WTC11 (cell line): ENCODE results near the gene IQCE. TPM values are rescaled to one million over a fixed set of nuclear protein-coding genes. Genes with fewer than 3 reads are reported as not detected.

Experiments used
- ATAC-seq: fragments of 200-7000 bp; cut with Tn5 transposase; 2 replicates; pipeline ENCODE4 v1.10.0; 2021; ENCODE audit warnings: mild to moderate bottlenecking, moderate library complexity
- CTCF ChIA-PET: fragments of 300-600 bp; sonication (Branson Sonifier 250); formaldehyde crosslinking; loops from one replicate; lab custom pipeline; 2021; ENCODE audit warnings: antibody characterized with exemption; lab: Charles Lee
- POLR2A ChIA-PET: fragments of 350-600 bp; sonication (Branson Sonifier 250); formaldehyde crosslinking; loops from one replicate; lab custom pipeline; 2021; ENCODE audit warnings: antibody characterized with exemption; lab: Charles Lee
- DNase-seq: peaks from one replicate; pipeline ENCODE4 v3.0.0; 2021; ENCODE audit warnings: low spot score
- H3K27ac Mint-ChIP-seq: 2 replicates; pipeline ENCODE4 v1.8.0; 2021; ENCODE audit warnings: mixed read lengths
- H3K27me3 Mint-ChIP-seq: 2 replicates; pipeline ENCODE4 v1.8.0; 2021; ENCODE audit warnings: low read depth, mild to moderate bottlenecking, moderate library complexity, mixed read lengths
- H3K36me3 Mint-ChIP-seq: 2 replicates; pipeline ENCODE4 v1.8.0; 2021; ENCODE audit warnings: mixed read lengths
- H3K4me1 Mint-ChIP-seq: 2 replicates; pipeline ENCODE4 v1.8.0; 2022; ENCODE audit warnings: mixed read lengths
- H3K4me3 Mint-ChIP-seq: 2 replicates; pipeline ENCODE4 v1.8.0; 2021; ENCODE audit warnings: mild to moderate bottlenecking, moderate library complexity, mixed read lengths
- H3K9me3 Mint-ChIP-seq: 2 replicates; pipeline ENCODE4 v1.8.0; 2021; ENCODE audit warnings: mixed read lengths
- CBFB ChIP-seq: sonication (generic); formaldehyde crosslinking; IDR thresholded peaks from 2 replicates; pipeline ENCODE4 v1.8.1; 2022; ENCODE audit warnings: mild to moderate bottlenecking, low read depth, missing genetic modification reagents
- ETV6 ChIP-seq: sonication (generic); formaldehyde crosslinking; IDR thresholded peaks from 2 replicates; pipeline ENCODE4 v1.8.1; 2022; ENCODE audit warnings: mild to moderate bottlenecking, missing genetic modification reagents
- FOXJ3 ChIP-seq: sonication (generic); formaldehyde crosslinking; IDR thresholded peaks from 2 replicates; pipeline ENCODE4 v1.9.0; 2021; ENCODE audit warnings: missing genetic modification reagents, mild to moderate bottlenecking, borderline replicate concordance
- FOXK1 ChIP-seq: sonication (generic); formaldehyde crosslinking; IDR thresholded peaks from 2 replicates; pipeline ENCODE4 v1.8.0; 2022; ENCODE audit warnings: mild to moderate bottlenecking, moderate library complexity, missing genetic modification reagents
- HMGA2 ChIP-seq: fragments of 250-450 bp; sonication (Bioruptor Pico); IDR thresholded peaks from 2 replicates; pipeline ENCODE4 v1.4.0; 2021; ENCODE audit warnings: mild to moderate bottlenecking, moderate library complexity
- IRF2 ChIP-seq: sonication (generic); formaldehyde crosslinking; IDR thresholded peaks from 2 replicates; pipeline ENCODE4 v1.8.0; 2022; ENCODE audit warnings: low read depth, missing genetic modification reagents, borderline replicate concordance
- MYBL2 ChIP-seq: sonication (generic); formaldehyde crosslinking; IDR thresholded peaks from 2 replicates; pipeline ENCODE4 v1.8.1; 2023; ENCODE audit warnings: mild to moderate bottlenecking, moderate library complexity, missing genetic modification reagents
- OVOL2 ChIP-seq: fragments of 250-450 bp; sonication (Bioruptor Pico); IDR thresholded peaks from 2 replicates; pipeline ENCODE4 v1.9.0; 2021; ENCODE audit warnings: mild to moderate bottlenecking, borderline replicate concordance
- SMAD3 ChIP-seq: sonication (generic); formaldehyde crosslinking; IDR thresholded peaks from 2 replicates; pipeline ENCODE4 v1.8.0; 2022; ENCODE audit warnings: missing genetic modification reagents, mild to moderate bottlenecking, borderline replicate concordance
- ZBTB21 ChIP-seq: sonication (generic); formaldehyde crosslinking; IDR thresholded peaks from 2 replicates; pipeline ENCODE4 v1.8.1; 2023; ENCODE audit warnings: mild to moderate bottlenecking, missing genetic modification reagents, borderline replicate concordance
- ZNF121 ChIP-seq: sonication (generic); formaldehyde crosslinking; IDR thresholded peaks from 2 replicates; pipeline ENCODE4 v1.8.0; 2023; ENCODE audit warnings: missing genetic modification reagents
- total RNA-seq: library from RNA; stranded (reverse); gene quantifications from 3 replicates; pipeline ENCODE4 v1.2.3, GENCODE V29; 2021
- TF ChIP-seq, protein P1 (sequence below): sonication (generic); formaldehyde crosslinking; IDR thresholded peaks from 2 replicates; pipeline ENCODE4 v1.8.1; 2022; ENCODE audit warnings: missing genetic modification reagents, borderline replicate concordance
- TF ChIP-seq, protein P2 (sequence below): sonication (generic); formaldehyde crosslinking; IDR thresholded peaks from 2 replicates; pipeline ENCODE4 v1.8.1; 2023; ENCODE audit warnings: mild to moderate bottlenecking, moderate library complexity, missing genetic modification reagents
- TF ChIP-seq, protein P3 (sequence below): fragments of 250-450 bp; sonication (Bioruptor Pico); IDR thresholded peaks from 2 replicates; pipeline ENCODE4 v1.9.0; 2021; ENCODE audit warnings: mild to moderate bottlenecking, borderline replicate concordance
- TF ChIP-seq, protein P4 (sequence below): fragments of 250-450 bp; sonication (Bioruptor Pico); IDR thresholded peaks from 2 replicates; pipeline ENCODE4 v1.9.0; 2021; ENCODE audit warnings: mild to moderate bottlenecking
- TF ChIP-seq, protein P5 (sequence below): sonication (generic); formaldehyde crosslinking; IDR thresholded peaks from 2 replicates; pipeline ENCODE4 v1.8.0; 2022; ENCODE audit warnings: mild to moderate bottlenecking, missing genetic modification reagents
- TF ChIP-seq, protein P6 (sequence below): sonication (generic); formaldehyde crosslinking; IDR thresholded peaks from 2 replicates; pipeline ENCODE4 v1.8.1; 2023; ENCODE audit warnings: mild to moderate bottlenecking, missing genetic modification reagents, moderate library complexity
- TF ChIP-seq, protein P7 (sequence below): sonication (generic); formaldehyde crosslinking; conservative IDR thresholded peaks from 2 replicates; pipeline ENCODE4 v1.8.1; 2022; ENCODE audit warnings: mild to moderate bottlenecking, missing genetic modification reagents

The IQCE gene
- total RNA-seq, 1 experiment from 2014 or later: 4.4 TPM

DNA sequence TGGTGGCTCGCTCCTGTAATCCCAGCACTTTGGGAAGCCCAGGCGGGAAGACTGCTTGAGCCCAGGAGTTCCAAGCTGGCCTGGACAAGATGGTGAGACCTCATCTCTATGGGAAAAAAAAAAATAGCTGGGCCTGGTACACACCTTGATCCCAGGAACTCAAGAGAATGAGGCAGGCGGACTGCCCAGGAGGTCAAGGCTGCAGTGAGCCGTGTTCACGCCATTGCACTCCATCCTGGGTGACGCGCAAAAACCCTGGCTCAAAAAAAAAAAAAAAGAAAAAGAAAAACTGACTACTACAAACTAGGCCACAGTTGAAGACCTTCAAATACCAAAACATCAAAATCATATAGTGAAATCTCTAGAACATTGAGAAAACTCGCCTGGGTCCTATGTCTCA is 7.4 kb upstream of the IQCE start:
- ATAC-seq: no peak
- Mint-ChIP-seq H3K27me3 (no peaks in the 10 kb centered on the region), H3K4me3 (no peak overlapping the region), H3K4me1 (peaks cover 12% of the 10 kb centered on the region), H3K27ac (no peak overlapping the region), H3K9me3 (no peaks in the 10 kb centered on the region), H3K36me3 (peaks cover 49% of the 10 kb centered on the region)
- TF ChIP-seq, protein P1, sequence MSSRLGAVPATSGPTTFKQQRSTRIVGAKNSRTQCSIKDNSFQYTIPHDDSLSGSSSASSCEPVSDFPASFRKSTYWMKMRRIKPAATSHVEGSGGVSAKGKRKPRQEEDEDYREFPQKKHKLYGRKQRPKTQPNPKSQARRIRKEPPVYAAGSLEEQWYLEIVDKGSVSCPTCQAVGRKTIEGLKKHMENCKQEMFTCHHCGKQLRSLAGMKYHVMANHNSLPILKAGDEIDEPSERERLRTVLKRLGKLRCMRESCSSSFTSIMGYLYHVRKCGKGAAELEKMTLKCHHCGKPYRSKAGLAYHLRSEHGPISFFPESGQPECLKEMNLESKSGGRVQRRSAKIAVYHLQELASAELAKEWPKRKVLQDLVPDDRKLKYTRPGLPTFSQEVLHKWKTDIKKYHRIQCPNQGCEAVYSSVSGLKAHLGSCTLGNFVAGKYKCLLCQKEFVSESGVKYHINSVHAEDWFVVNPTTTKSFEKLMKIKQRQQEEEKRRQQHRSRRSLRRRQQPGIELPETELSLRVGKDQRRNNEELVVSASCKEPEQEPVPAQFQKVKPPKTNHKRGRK (CRISPR knock-in tag): no peak
- TF ChIP-seq ZNF121 (CRISPR knock-in tag) (no peak), OVOL2 (CRISPR knock-in tag) (no peak), HMGA2 (CRISPR knock-in tag) (no peak), ZBTB21 (CRISPR knock-in tag) (no peak), FOXK1 (CRISPR knock-in tag) (no peak), ETV6 (CRISPR knock-in tag) (no peak), FOXJ3 (CRISPR knock-in tag) (no peak), MYBL2 (CRISPR knock-in tag) (no peak)
- TF ChIP-seq, protein P2, sequence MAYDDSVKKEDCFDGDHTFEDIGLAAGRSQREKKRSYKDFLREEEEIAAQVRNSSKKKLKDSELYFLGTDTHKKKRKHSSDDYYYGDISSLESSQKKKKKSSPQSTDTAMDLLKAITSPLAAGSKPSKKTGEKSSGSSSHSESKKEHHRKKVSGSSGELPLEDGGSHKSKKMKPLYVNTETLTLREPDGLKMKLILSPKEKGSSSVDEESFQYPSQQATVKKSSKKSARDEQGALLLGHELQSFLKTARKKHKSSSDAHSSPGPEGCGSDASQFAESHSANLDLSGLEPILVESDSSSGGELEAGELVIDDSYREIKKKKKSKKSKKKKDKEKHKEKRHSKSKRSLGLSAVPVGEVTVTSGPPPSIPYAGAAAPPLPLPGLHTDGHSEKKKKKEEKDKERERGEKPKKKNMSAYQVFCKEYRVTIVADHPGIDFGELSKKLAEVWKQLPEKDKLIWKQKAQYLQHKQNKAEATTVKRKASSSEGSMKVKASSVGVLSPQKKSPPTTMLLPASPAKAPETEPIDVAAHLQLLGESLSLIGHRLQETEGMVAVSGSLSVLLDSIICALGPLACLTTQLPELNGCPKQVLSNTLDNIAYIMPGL (CRISPR knock-in tag): no peak
- TF ChIP-seq, protein P3, sequence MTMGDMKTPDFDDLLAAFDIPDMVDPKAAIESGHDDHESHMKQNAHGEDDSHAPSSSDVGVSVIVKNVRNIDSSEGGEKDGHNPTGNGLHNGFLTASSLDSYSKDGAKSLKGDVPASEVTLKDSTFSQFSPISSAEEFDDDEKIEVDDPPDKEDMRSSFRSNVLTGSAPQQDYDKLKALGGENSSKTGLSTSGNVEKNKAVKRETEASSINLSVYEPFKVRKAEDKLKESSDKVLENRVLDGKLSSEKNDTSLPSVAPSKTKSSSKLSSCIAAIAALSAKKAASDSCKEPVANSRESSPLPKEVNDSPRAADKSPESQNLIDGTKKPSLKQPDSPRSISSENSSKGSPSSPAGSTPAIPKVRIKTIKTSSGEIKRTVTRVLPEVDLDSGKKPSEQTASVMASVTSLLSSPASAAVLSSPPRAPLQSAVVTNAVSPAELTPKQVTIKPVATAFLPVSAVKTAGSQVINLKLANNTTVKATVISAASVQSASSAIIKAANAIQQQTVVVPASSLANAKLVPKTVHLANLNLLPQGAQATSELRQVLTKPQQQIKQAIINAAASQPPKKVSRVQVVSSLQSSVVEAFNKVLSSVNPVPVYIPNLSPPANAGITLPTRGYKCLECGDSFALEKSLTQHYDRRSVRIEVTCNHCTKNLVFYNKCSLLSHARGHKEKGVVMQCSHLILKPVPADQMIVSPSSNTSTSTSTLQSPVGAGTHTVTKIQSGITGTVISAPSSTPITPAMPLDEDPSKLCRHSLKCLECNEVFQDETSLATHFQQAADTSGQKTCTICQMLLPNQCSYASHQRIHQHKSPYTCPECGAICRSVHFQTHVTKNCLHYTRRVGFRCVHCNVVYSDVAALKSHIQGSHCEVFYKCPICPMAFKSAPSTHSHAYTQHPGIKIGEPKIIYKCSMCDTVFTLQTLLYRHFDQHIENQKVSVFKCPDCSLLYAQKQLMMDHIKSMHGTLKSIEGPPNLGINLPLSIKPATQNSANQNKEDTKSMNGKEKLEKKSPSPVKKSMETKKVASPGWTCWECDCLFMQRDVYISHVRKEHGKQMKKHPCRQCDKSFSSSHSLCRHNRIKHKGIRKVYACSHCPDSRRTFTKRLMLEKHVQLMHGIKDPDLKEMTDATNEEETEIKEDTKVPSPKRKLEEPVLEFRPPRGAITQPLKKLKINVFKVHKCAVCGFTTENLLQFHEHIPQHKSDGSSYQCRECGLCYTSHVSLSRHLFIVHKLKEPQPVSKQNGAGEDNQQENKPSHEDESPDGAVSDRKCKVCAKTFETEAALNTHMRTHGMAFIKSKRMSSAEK (CRISPR knock-in tag): no peak
- DNase-seq: no peak
- ChIA-PET CTCF (interaction anchor here (0.7 to 1.5 kb wide), 2 partner anchors 131 to 158 kb away, joined by 3 read pairs; no protein-coding TSS in a partner anchor), POLR2A (interaction anchor here (0.7 kb wide), 2 partner anchors 88 to 160 kb away, joined by 3 to 5 read pairs; no protein-coding TSS in a partner anchor)

DNA sequence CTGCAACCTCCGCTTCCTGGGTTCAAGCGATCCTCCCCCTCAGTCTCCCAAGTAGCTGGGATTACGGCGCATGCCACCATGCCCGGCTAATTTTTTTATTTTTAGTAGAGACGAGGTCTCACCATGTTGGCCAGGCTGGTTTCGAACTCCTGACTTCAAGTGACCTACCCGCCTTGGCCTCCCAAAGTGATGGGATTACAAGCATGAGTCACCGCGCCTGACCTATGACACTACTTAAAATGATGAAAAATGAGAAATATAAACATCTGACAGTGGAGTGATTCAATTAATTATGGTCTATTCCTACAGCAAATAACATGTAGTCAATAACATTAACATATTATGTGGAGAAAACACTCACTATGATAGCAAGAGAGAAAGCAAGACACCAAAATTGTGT is 5.7 kb upstream of the IQCE start:
- peak overlapping the region; percentile 24; the same call in 1 of the 2 replicates for H3K4me3 Mint-ChIP-seq
- POLR2A ChIA-PET: no interaction called here
- CTCF ChIA-PET: interaction anchor here (1.1 to 2.1 kb wide), 2 partner anchors 56 to 101 kb away, joined by 3 to 9 read pairs; no protein-coding TSS in a partner anchor
- H3K27ac Mint-ChIP-seq: peak overlapping the region; percentile 63; the same call in 1 of the 2 replicates
- peaks cover 12% of the 10 kb centered on the region for H3K4me1 Mint-ChIP-seq
- ATAC-seq: no peak
- TF ChIP-seq, protein P4, sequence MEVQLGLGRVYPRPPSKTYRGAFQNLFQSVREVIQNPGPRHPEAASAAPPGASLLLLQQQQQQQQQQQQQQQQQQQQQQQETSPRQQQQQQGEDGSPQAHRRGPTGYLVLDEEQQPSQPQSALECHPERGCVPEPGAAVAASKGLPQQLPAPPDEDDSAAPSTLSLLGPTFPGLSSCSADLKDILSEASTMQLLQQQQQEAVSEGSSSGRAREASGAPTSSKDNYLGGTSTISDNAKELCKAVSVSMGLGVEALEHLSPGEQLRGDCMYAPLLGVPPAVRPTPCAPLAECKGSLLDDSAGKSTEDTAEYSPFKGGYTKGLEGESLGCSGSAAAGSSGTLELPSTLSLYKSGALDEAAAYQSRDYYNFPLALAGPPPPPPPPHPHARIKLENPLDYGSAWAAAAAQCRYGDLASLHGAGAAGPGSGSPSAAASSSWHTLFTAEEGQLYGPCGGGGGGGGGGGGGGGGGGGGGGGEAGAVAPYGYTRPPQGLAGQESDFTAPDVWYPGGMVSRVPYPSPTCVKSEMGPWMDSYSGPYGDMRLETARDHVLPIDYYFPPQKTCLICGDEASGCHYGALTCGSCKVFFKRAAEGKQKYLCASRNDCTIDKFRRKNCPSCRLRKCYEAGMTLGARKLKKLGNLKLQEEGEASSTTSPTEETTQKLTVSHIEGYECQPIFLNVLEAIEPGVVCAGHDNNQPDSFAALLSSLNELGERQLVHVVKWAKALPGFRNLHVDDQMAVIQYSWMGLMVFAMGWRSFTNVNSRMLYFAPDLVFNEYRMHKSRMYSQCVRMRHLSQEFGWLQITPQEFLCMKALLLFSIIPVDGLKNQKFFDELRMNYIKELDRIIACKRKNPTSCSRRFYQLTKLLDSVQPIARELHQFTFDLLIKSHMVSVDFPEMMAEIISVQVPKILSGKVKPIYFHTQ (CRISPR knock-in tag): no peak
- TF ChIP-seq, protein P5, sequence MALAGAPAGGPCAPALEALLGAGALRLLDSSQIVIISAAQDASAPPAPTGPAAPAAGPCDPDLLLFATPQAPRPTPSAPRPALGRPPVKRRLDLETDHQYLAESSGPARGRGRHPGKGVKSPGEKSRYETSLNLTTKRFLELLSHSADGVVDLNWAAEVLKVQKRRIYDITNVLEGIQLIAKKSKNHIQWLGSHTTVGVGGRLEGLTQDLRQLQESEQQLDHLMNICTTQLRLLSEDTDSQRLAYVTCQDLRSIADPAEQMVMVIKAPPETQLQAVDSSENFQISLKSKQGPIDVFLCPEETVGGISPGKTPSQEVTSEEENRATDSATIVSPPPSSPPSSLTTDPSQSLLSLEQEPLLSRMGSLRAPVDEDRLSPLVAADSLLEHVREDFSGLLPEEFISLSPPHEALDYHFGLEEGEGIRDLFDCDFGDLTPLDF (CRISPR knock-in tag): no peak
- TF ChIP-seq SMAD3 (CRISPR knock-in tag) (no peak), CBFB (CRISPR knock-in tag) (no peak), IRF2 (CRISPR knock-in tag) (no peak)
- TF ChIP-seq, protein P6, sequence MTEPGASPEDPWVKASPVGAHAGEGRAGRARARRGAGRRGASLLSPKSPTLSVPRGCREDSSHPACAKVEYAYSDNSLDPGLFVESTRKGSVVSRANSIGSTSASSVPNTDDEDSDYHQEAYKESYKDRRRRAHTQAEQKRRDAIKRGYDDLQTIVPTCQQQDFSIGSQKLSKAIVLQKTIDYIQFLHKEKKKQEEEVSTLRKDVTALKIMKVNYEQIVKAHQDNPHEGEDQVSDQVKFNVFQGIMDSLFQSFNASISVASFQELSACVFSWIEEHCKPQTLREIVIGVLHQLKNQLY: no peak
- TF ChIP-seq, protein P7, sequence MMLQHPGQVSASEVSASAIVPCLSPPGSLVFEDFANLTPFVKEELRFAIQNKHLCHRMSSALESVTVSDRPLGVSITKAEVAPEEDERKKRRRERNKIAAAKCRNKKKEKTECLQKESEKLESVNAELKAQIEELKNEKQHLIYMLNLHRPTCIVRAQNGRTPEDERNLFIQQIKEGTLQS: no peak
- TF ChIP-seq, all 79 proteins: peak for 0
- H3K27me3 Mint-ChIP-seq: no peaks in the 10 kb centered on the region
- no peak for DNase-seq
- no peaks in the 10 kb centered on the region for H3K9me3 Mint-ChIP-seq
- peaks cover 36% of the 10 kb centered on the region for H3K36me3 Mint-ChIP-seq
